SHP77 treated with DMSO at 0.1 percent for 48 hours (cell line): Measurements from ENCODE around the gene HMGCLL1.

Source experiments
- DNase-seq: peaks from one replicate; lab custom pipeline; 2025; lab: John Stamatoyannopoulos, UW

Gene HMGCLL1

DNA sequence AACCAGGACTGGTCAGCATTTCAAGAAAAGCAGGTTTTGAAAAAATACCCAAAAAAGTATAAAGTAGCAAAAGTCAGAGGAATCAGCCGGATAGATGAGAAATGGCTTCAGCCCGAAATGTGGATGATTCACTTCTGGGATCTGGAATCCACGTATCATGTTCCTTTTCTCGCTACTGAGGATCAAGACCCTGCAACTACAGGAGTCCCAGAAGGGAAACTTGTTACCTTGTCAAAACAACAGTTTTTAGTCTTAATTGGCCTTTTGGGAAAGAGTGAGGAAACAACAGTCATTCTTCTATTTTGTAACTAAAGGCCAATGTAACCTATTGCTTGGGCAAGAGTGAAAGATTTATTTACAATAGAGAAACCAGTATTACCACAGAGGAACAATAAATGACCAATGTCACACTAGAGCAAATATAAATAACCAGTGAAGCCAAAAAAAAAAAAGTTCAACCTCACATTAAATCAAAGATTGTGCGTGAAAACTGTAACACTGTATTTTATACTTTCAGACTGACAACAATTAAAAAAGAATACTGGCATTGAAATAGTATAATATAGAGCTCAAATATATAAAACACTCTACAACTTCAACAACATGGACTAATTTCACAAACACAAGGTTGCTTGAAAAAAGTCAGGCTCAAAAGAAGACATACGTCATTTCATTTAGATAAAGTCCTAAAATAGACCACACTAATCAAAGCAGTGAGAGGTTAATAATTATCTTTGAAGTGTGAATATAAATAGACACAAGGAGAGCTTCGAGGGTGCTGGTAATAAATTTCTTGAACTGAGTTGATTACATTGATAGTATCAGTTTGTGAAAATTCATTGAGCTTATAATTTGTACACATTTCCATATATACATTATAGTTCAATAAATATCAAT lies 135.5 kb downstream of the HMGCLL1 start:
- no peak for DNase-seq

GRCh38 chr6:55438203-55438602 lies 140.8 kb downstream of the HMGCLL1 start:
- no peak for DNase-seq

DNA sequence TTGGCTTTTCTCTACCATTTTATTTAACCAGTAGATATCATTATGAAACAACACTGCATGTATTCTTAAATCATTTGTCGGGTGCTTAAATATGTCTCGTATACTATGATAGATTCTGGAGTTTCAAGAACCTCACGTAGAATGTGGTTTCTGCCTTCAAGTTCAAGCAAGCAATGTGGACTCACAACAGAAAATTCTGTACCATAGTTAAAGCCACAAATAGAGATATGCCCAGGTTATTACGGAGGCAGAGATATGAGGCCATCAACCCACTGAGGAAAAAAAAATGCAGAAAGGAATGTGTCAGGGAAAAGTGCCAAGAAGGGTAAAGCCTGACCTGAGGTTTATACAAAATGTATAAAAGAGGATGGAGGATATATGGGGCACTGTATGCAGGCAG lies 141.9 kb downstream of the HMGCLL1 start:
- DNase-seq: no peak

DNA sequence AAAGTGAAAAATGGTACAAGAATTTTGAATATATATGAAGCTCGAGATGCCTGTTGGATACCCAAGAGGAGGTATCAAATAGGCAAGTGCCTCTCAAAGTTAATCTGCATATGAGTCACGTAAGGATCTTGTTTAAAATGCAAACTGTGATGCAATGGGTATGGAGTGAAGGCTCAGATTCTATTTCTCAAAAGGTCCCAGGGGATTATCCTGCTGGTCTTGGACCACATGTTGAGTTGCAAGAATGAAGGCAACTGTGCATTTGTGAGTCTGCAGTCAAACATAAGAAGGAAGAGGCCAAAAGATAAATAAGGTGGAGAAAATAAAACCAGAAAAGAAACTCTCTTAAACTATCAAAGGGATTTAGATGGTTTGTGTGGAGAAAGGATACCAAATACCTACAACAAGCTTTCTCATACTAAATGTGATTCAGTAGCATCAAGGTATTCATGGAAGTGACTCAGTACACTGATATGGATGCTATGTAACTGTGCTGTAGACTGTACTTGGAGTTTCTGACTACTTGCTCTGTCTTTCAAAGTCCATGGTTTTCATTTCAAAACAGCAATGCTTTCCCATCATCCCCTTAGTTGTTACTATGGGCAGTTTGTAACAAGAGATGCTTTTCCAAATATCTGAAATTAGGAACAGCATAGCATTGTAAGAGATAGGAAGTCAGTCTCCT lies 145.4 kb downstream of the HMGCLL1 start:
- DNase-seq: no peak

DNA sequence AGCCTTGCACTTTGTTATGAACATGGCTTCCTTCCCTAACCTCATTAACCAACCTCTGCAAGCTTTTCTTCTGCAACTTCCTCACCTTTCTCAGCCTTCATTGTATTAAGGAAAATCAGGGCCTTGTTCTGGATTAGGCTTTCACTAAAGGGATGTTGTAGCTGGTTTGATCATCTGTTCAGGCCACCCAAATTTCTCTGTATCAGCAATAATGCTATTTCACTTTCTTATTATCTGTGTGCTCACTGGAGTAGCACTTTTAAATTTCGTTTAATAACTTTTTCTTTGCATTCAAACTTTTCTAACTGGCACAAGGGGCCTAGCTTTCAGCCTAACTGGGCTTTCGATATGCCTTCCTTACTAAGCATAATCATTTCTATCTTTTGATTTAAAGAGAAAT lies 155.1 kb downstream of the HMGCLL1 start:
- DNase-seq: no peak

DNA sequence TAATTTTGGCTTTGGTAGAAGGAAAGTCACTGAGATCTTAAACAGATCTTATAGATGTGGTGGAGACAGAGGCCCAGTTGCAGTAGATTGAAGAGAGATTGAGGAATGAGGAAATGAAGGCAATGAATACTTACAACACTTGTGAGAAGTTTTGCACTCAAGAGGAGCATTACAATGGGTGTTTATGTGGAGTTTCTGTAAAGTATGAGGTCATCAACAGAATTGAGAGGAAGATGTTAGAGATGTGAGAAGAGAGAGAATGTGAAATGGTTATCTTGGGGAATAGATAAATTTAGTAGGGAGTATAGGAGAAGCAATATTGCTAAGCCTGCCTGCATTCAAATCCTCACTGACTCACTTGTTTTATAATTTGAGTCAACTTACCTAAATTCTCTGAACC lies 168.3 kb downstream of the HMGCLL1 start:
- no peak for DNase-seq

- DNase-seq: no peak
Measured at GRCh38 chr6:55405474-55406235, 173.3 kb downstream of the HMGCLL1 start.

DNA sequence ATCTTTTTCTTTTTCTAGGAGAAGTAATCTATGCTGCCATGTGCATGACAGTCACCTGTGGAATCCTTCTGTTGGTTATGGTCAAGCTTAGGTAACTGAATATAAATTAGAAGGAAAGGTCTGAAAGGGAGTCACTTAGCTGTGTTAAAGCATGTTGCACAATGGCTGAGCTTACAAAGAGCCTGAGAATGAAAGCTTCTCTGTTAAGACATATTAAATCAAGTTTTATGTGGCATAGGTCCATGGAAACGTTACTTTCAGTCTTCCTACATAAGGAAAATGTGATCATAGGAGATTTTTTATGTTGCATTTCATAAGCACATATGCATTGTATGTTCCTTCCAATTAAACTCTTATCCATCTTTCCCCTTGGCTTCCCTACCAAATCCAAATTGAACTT lies 179.6 kb downstream of the HMGCLL1 start:
- no peak for DNase-seq

GRCh38 chr6:55397986-55398385 lies 181.0 kb downstream of the HMGCLL1 start:
- DNase-seq: no peak

GRCh38 chr6:55395871-55396270 lies 183.1 kb downstream of the HMGCLL1 start:
- DNase-seq: no peak

DNA sequence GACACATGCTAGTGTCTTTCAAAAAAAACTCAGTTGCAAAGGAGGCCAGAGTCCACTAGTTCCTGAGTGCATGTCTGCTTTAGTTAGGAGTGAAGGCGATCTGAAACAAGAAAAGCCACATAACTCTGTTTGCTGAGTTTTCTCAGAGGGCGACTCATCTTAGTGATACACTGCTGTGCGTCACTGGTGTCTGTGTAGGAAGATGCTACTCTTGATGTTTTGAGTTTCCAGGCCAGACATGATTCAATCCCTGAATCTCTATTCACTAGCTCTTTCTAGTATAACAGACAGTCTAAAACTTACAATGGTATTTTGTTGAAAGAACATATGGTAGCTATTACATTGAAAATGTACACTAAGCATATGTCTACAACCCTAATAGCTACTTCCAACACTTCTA lies 190.8 kb downstream of the HMGCLL1 start:
- DNase-seq: no peak
